WTC11 (cell line): ENCODE results near the gene GNAI3.

Experiments
- CTCF ChIP-seq: fragments of 200-600 bp; IDR thresholded peaks from 2 replicates; pipeline ENCODE4 v1.8.0; 2022; ENCODE audit warnings: antibody characterized with exemption
- MYBL2 ChIP-seq: sonication (generic); formaldehyde crosslinking; IDR thresholded peaks from 2 replicates; pipeline ENCODE4 v1.8.1; 2023; ENCODE audit warnings: mild to moderate bottlenecking, moderate library complexity, missing genetic modification reagents
- NFYB ChIP-seq: sonication (generic); formaldehyde crosslinking; conservative IDR thresholded peaks from 2 replicates; pipeline ENCODE4 v1.8.0; 2022; ENCODE audit warnings: low read depth, missing genetic modification reagents
- RORB ChIP-seq: fragments of 250-450 bp; sonication (Bioruptor Pico); IDR thresholded peaks from 2 replicates; pipeline ENCODE4 v1.9.0; 2021; ENCODE audit warnings: mild to moderate bottlenecking

- TF ChIP-seq CTCF (no peak), RORB (no peak), NFYB (CRISPR knock-in tag) (no peak), MYBL2 (CRISPR knock-in tag) (no peak)
Measured at GRCh38 chr1:109531826-109532364, 16.5 kb upstream of the GNAI3 start.
